Nephron (organoid): ENCODE results near the gene MTSS2.

Experiments used
- H3K27ac Mint-ChIP-seq, 3 experiments: 2 replicates each; pipeline ENCODE4 v1.8.0; 2020; ENCODE audit warnings: mixed read lengths in 3 of 3, mild to moderate bottlenecking in 2 of 3, moderate library complexity in 1 of 3
- H3K27me3 Mint-ChIP-seq: 2 replicates; pipeline ENCODE4 v1.8.0; 2021; ENCODE audit warnings: low read depth, mild to moderate bottlenecking, moderate library complexity, mixed read lengths
- H3K36me3 Mint-ChIP-seq: 2 replicates; pipeline ENCODE4 v1.8.0; 2020; ENCODE audit warnings: low read depth, mixed read lengths
- H3K4me1 Mint-ChIP-seq: 2 replicates; pipeline ENCODE4 v1.8.0; 2020; ENCODE audit warnings: mixed read lengths
- H3K4me3 Mint-ChIP-seq, 3 experiments: 2 replicates each; pipeline ENCODE4 v1.8.0; 2020; ENCODE audit warnings: mild to moderate bottlenecking in 3 of 3, mixed read lengths in 3 of 3, moderate library complexity in 2 of 3
- H3K9me3 Mint-ChIP-seq: 2 replicates; pipeline ENCODE4 v1.8.0; 2020; ENCODE audit warnings: mixed read lengths
- TF ChIP-seq, protein P1 (sequence below), 3 experiments: fragments of 200-600 bp; sonication (generic); IDR thresholded peaks; one replicate each; pipeline ENCODE4 v1.5.0; 2021; ENCODE audit warnings: antibody characterized with exemption in 3 of 3; ENCODE audit not compliant: unreplicated experiment in 3 of 3

MTSS2 gene

DNA sequence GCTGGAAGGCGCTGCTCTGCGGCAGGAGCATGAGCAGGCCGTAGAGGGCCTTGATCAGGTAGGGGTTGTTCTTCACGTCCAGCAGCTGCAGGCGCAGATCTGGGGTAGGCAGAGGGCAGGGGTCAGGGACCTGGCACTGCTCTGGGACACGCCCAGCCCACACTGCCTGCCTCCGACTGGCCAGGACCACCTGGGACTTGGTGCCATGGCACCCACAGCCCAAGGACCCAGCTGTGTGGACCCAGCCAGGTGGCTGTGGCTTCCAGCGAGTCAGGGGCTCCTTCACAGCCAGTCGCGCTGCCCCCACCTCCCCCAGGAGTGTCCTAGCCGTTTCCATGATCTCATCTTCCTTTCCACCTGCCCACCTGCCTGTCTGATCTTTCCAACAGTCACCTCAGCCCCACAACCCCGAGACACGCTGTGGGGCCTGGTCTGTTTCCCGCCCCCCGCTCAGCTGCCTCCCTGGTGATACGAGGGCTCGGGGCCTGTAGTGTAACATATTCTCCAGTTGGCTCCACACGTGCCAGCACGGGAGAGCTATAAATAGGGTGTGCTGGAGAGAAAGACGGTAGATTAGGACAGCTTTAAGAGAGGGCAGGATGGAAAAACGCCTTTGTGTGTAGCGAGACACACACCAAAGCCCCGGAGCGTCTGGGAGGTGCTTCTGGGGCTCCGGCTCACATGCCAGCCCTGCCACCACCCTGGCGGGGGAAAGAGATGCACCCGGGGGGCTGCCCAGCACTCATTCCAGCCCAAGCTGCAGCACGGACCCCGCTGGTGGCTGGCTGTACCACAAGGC, 7.2 kb upstream of the MTSS2 start:
- Mint-ChIP-seq H3K36me3 (no peaks in the 10 kb centered on the region), H3K4me3 (peak overlapping the region in 2 of 3 experiments; percentile 42 to 74), H3K27me3 (peaks cover 5% of the 10 kb centered on the region), H3K27ac (peak overlapping the region; percentile 78 to 91 (median 82)), H3K9me3 (no peaks in the 10 kb centered on the region), H3K4me1 (peaks cover 68% of the 10 kb centered on the region)
- TF ChIP-seq, protein P1, sequence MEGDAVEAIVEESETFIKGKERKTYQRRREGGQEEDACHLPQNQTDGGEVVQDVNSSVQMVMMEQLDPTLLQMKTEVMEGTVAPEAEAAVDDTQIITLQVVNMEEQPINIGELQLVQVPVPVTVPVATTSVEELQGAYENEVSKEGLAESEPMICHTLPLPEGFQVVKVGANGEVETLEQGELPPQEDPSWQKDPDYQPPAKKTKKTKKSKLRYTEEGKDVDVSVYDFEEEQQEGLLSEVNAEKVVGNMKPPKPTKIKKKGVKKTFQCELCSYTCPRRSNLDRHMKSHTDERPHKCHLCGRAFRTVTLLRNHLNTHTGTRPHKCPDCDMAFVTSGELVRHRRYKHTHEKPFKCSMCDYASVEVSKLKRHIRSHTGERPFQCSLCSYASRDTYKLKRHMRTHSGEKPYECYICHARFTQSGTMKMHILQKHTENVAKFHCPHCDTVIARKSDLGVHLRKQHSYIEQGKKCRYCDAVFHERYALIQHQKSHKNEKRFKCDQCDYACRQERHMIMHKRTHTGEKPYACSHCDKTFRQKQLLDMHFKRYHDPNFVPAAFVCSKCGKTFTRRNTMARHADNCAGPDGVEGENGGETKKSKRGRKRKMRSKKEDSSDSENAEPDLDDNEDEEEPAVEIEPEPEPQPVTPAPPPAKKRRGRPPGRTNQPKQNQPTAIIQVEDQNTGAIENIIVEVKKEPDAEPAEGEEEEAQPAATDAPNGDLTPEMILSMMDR (IDR thresholded peaks at IDR 0.05; ENCODE audit: unreplicated experiment in 3 of 3), result no peak

- TF ChIP-seq, protein P1 (IDR thresholded peaks at IDR 0.05; ENCODE audit: unreplicated experiment in 3 of 3), result no peak
- H3K36me3 Mint-ChIP-seq, result no peaks in the 10 kb centered on the region
- H3K27ac Mint-ChIP-seq, result peak overlapping the region; percentile 88 to 92 (median 90)
- H3K9me3 Mint-ChIP-seq, result no peaks in the 10 kb centered on the region
- H3K4me1 Mint-ChIP-seq, result peaks cover 71% of the 10 kb centered on the region
- peaks cover 5% of the 10 kb centered on the region for H3K27me3 Mint-ChIP-seq
- H3K4me3 Mint-ChIP-seq, result peak overlapping the region in 1 of 3 experiments; percentile 29
These were observed 6.4 kb upstream of the MTSS2 start for GRCh38 chr16:70692130-70692872.

DNA sequence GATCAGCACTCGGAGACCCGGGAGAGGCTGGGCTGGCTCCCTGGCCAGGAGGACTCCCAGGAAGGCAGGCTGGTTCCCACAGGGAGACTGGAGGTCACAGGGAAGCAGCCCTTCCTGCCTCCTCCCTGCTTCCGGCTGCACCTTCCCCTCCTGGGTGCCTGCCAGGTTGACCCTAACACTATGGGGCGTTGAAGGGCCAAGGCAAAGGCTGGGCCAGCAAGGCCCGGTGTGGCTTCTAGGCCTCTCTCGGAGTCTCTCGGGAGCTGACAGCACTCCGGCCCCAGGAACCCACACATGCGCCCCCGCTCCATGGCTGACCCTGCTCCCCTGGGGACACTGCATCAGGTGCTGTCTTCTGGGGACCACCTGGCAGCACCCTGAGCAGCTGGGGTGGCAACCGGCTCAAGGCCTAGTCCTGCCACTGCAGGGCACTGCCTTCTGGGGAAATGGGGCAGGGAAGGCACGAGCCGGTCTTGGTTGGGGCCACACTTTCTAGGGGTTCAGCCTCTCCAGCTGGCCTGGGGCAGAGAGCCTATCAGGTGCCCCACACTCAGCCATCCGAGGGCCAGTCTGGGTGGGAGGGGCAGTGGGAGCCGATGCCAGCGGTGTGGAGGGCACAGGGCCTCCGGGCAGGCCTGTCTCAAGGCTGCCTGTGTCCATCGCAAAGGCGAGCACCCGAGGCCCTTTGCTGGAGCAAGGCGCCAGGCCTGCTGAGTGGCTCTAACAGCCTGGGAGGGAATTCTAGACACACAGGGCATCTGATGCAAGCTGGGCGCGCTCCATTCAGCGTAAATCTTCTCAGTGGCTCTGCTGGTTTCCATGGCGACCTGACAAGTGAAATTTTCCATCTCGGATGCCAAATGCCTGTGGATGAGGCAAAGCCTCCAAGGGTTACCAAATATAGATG, 5.6 kb upstream of the MTSS2 start:
- Mint-ChIP-seq H3K4me3 (peak overlapping the region in 1 of 3 experiments; percentile 69), H3K27ac (peak overlapping the region; percentile 88 to 92 (median 90)), H3K9me3 (no peaks in the 10 kb centered on the region), H3K4me1 (peaks cover 79% of the 10 kb centered on the region), H3K27me3 (peaks cover 5% of the 10 kb centered on the region), H3K36me3 (no peaks in the 10 kb centered on the region)
- TF ChIP-seq, protein P1 (IDR thresholded peaks at IDR 0.05; ENCODE audit: unreplicated experiment in 3 of 3), result no peak

DNA sequence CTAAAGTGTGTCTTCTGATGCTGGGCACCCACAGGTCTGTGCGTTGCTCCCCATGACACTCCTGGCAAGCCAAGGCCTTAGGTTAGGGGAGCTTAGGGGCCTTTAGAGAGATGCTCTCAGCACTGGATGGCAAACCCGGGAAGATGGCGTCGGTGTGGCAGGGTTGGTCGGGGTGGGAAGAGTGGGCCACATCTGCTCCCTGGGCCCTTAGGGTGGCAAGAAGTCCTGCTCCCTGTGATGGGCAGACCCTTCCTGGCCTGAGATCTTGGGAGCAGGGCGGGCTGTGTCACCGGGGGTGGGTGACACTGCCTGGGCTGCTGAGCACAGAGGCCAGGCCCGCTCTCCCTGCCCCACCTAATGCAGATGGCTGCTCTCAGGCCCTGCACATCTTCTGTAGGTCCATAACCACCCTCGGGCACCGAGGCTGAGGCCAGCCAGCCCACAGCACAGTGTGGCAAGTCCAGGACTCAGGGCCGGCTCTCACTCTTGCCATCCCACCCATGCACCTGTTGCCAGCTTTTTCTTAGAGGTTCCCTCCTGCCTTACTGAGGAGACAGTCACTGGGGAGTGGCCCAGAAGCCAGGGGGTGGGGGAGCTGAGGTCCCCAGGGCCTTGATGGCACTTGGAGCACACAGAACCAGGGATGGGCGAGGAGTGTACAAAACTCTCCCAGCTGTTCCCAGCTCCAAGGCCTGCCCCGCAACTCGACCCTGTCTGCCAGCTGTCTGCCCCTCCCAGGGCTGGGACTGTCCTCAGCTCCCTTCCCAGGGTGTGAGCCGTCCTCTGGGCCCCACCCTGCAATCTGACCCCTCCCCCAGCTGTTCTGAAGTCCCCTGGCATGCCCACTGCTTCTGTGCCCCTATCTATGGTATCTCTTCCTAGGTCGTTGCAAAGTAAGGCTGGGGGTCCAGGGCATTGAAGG, 4.4 kb upstream of the MTSS2 start:
- Mint-ChIP-seq H3K4me3 (peak overlapping the region in 1 of 3 experiments; percentile 69), H3K27ac (peak overlapping the region; percentile 83 to 92 (median 90)), H3K4me1 (peaks cover 73% of the 10 kb centered on the region), H3K36me3 (no peaks in the 10 kb centered on the region), H3K27me3 (peaks cover 5% of the 10 kb centered on the region), H3K9me3 (no peaks in the 10 kb centered on the region)
- TF ChIP-seq, protein P1 (IDR thresholded peaks at IDR 0.05; ENCODE audit: unreplicated experiment in 3 of 3), result no peak
